ENCODE results near the gene USP24. TPM values are rescaled to one million over a fixed set of nuclear protein-coding genes. Genes with fewer than 3 reads are reported as not detected.

Gene USP24
- total and polyA plus RNA-seq, 2 donors (not counting 1 experiment from before 2014, with no cell fraction given) = 18.9 to 152 TPM

- H3K9ac ChIP-seq (ENCODE audit: low read length) = no peak overlapping the region
- WGBS (ENCODE audit: insufficient coverage) = 88% methylated on average over 33 of the region's 42 CpGs
- Mint-ChIP-seq H3K4me3 (no peak overlapping the region), H3K27ac (no peak overlapping the region), H3K27me3 (peaks cover 3% of the 10 kb centered on the region), H3K9me3 (ENCODE audit: insufficient read depth) (no peaks in the 10 kb centered on the region), H3K4me1 (no peaks in the 10 kb centered on the region)
- H3K9me3 ChIP-seq (ENCODE audit: control extremely low read depth in 1 of 3, control insufficient read depth in 2 of 3, insufficient read depth in 1 of 3, low read length in 2 of 3) = no peaks in the 10 kb centered on the region
- no peak for DNase-seq
- H3K27ac ChIP-seq (ENCODE audit: low read length in 2 of 2) = no peak overlapping the region
- no peaks in the 10 kb centered on the region for H4K20me1 ChIP-seq (ENCODE audit: control insufficient read depth, insufficient read depth, low read length, poor library complexity, severe bottlenecking)
- H3K27me3 ChIP-seq (replicated peaks in 1 of 4; ENCODE audit: control extremely low read depth in 1 of 4, control insufficient read depth in 3 of 4, insufficient read depth in 4 of 4, low read length in 3 of 4) = no peaks in the 10 kb centered on the region
- no peak for ATAC-seq (ENCODE audit: low read depth)
- H3K79me2 ChIP-seq (ENCODE audit: control insufficient read depth, insufficient read depth, low read length) = no peaks in the 10 kb centered on the region
- intact Hi-C loops (cut with micrococcal nuclease) = no loop called here
- no peaks in the 10 kb centered on the region for H3K36me3 ChIP-seq (replicated peaks in 1 of 2; ENCODE audit: control extremely low read depth in 1 of 2, control insufficient read depth in 1 of 2, extremely low read depth in 1 of 2, insufficient read depth in 2 of 2, low read length in 1 of 2)
- ChIA-PET CTCF (no interaction called here), POLR2A (no interaction called here)
- TF ChIP-seq EZH2 (IDR thresholded peaks at IDR 0.05; ENCODE audit: borderline replicate concordance, insufficient read depth, low read depth, low read length, poor library complexity, severe bottlenecking) = no peak
- no peak for TF ChIP-seq CTCF (IDR thresholded peaks at IDR 0.05)
- H3K4me1 ChIP-seq (ENCODE audit: control insufficient read depth in 2 of 2, insufficient read depth in 2 of 2, low read length in 2 of 2) = no peaks in the 10 kb centered on the region
- H3K4me2 ChIP-seq (replicated peaks; ENCODE audit: low read depth, low read length, poor library complexity, severe bottlenecking) = no peak overlapping the region
- no peak overlapping the region for H2AFZ ChIP-seq (ENCODE audit: insufficient read depth, low read depth, low read length, poor library complexity, severe bottlenecking)
- no peak overlapping the region for H3K4me3 ChIP-seq (ENCODE audit: control extremely low read depth in 1 of 5, extremely low read depth in 1 of 5, insufficient read depth in 1 of 5, low read depth in 2 of 5, low read length in 4 of 5)
Measured at GRCh38 chr1:55055951-55056631, 159.1 kb downstream of the USP24 start.

- Histone ChIP-seq H3K36me3 (replicated peaks in 1 of 2; ENCODE audit: control extremely low read depth in 1 of 2, control insufficient read depth in 1 of 2, extremely low read depth in 1 of 2, insufficient read depth in 2 of 2, low read length in 1 of 2) (no peaks in the 10 kb centered on the region), H3K27me3 (replicated peaks in 1 of 4; ENCODE audit: control extremely low read depth in 1 of 4, control insufficient read depth in 3 of 4, insufficient read depth in 4 of 4, low read length in 3 of 4) (no peaks in the 10 kb centered on the region), H2AFZ (ENCODE audit: insufficient read depth, low read depth, low read length, poor library complexity, severe bottlenecking) (no peak overlapping the region), H3K4me1 (ENCODE audit: control insufficient read depth in 2 of 2, insufficient read depth in 2 of 2, low read length in 2 of 2) (no peaks in the 10 kb centered on the region), H4K20me1 (ENCODE audit: control insufficient read depth, insufficient read depth, low read length, poor library complexity, severe bottlenecking) (no peaks in the 10 kb centered on the region), H3K9ac (ENCODE audit: low read length) (no peak overlapping the region), H3K79me2 (ENCODE audit: control insufficient read depth, insufficient read depth, low read length) (no peaks in the 10 kb centered on the region), H3K4me3 (ENCODE audit: control extremely low read depth in 1 of 5, extremely low read depth in 1 of 5, insufficient read depth in 1 of 5, low read depth in 2 of 5, low read length in 4 of 5) (no peak overlapping the region), H3K27ac (ENCODE audit: low read length in 2 of 2) (no peak overlapping the region), H3K9me3 (ENCODE audit: control extremely low read depth in 1 of 3, control insufficient read depth in 2 of 3, insufficient read depth in 1 of 3, low read length in 2 of 3) (no peaks in the 10 kb centered on the region), H3K4me2 (replicated peaks; ENCODE audit: low read depth, low read length, poor library complexity, severe bottlenecking) (no peak overlapping the region)
- CTCF ChIA-PET = no interaction called here
- ATAC-seq (ENCODE audit: low read depth) = no peak
- intact Hi-C loops (cut with micrococcal nuclease) = no loop called here
- WGBS (ENCODE audit: insufficient coverage) = 83% methylated on average over 10 of the region's 12 CpGs
- Mint-ChIP-seq H3K4me1 (no peaks in the 10 kb centered on the region), H3K27ac (no peak overlapping the region), H3K27me3 (peaks cover 3% of the 10 kb centered on the region), H3K9me3 (ENCODE audit: insufficient read depth) (no peaks in the 10 kb centered on the region), H3K4me3 (no peak overlapping the region)
- DNase-seq = no peak
- POLR2A ChIA-PET = no interaction called here
- TF ChIP-seq CTCF (IDR thresholded peaks at IDR 0.05) (no peak), EZH2 (IDR thresholded peaks at IDR 0.05; ENCODE audit: borderline replicate concordance, insufficient read depth, low read depth, low read length, poor library complexity, severe bottlenecking) (no peak)
Measured at GRCh38 chr1:55055084-55055882, 159.9 kb downstream of the USP24 start.

Data from B cell (primary cell).